ENCODE results near the gene VAMP2.
"Not testable (repeated sequence)": the region's sequence is repeated elsewhere in the genome, so short reads cannot be mapped to it uniquely, and the experiment has no call there.

VAMP2 gene

DNA sequence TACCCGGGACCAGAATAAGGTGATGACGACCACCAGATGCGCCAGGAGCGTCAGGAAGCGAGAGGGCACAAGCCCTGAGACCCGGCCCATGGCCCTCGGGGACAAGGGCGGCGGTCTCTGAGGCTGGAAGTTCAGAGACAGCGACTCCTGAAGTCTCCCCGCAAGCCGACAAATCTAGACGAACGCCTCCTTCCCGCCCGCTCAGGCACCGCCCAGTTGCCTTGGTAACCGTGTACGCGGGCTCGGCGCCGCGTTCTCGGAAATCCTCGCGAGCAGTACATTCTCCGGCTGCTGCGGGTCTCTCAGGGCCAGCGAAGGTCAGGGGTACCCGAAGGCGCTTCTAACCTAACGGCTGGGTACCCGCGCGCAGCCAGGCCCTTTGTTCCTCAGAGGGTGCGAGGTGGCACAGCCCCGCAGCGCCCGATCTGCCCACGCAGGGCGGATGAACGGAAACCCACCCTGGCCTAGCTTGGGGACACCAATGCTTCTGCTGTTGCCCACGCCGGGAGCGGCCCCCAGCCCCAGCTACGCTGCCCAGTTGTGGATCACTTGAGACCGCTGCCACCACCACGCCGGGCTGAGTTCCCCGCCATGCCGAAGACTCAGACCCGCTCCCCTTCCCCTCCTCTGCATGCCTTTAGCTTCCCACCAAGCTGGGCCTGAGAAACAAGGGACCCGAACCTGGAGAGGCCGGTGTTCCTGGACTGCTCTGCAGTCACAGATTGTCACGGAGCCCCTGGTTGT, 13.6 kb upstream of the VAMP2 start, which contains the start of gene TMEM107:
TMEM107 (minus strand) TSS at position 184 of the 744 bp plus-strand sequence; CDS start at position 90, 94 bp downstream.
- DNase-seq (ENCODE audit: low read depth in 2 of 2), result peak; percentile 56

DNA sequence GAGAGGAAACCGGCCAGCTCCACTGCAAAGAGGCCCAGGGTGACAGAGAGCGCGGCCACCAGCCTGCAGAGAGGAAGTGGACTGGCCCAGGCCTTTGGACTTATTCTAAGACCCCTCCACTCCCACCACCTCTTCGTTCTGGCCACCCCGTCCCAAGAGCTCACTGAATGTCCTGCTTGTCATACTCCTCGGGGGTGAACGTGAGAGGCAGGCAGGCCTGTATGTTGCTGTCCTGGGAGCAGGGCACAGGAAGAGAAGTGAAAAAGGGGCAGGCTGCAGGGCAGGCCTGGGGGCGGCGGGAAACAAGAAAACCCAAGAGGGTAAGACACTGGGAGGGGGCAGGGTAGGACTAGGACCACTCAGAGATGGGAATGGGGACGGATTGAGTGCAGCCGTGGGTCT, 13.0 kb upstream of the VAMP2 start:
- DNase-seq (ENCODE audit: low read depth in 2 of 2), result no peak

DNA sequence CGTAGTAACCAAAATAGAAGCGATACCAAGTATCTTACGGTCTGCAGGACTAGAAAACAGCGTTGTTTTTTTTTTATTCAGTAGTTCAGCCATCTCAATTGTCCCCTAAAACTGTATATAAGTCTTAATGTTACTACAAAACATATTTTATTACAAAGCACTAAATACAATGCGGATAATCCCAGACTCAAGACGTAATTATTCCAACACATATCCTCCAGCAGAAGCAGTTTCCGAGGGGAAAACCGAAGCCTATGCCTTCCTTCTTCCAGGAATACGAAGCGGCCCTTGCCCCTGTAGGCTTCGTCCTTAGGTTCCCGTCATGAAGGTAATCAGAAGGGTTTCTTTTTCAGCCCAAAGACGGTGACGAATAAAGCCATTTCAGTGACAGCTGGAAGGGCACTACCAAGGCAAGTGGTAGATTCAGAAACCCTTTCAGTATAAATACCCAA, 11.1 kb upstream of the VAMP2 start:
- DNase-seq (ENCODE audit: low read depth in 2 of 2), result no peak

DNA sequence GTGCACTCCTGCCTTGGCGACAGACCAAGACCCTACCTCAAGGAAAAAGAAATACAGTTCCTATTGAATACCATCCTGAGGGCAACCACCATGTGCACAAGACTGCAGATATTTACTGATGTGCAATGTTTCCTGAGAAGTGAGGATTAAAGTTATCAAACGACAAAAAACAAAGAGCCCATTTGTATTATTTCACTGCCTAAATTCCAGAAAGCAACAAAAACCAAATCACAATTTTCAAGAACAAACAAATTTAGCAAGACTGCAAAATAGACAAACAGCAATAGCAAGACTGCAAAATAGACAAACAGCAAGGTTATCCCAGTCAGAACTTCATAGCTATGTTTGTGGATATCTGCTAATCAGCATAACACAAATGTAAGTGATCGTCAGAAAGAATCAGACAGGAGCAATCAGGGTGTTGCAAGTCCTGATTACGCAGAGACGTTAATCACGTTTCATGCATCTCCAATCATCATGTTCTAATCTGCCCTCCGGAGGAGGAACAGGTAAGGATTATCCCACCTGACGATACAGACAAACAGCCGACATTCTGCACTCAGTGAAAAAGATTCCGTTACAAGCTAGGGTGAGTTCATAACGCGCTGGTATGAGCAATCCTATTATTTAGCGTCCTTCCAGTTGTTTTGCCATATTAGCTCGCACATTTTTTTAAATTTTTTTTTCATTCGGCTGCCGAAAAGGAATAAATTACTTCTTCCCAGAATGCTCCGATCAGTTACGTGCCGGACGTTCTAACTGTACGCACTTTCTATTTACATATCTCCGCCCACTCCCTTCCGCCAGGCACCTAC, 10.5 kb upstream of the VAMP2 start:
- DNase-seq (ENCODE audit: low read depth in 2 of 2), result peak; percentile 98

DNA sequence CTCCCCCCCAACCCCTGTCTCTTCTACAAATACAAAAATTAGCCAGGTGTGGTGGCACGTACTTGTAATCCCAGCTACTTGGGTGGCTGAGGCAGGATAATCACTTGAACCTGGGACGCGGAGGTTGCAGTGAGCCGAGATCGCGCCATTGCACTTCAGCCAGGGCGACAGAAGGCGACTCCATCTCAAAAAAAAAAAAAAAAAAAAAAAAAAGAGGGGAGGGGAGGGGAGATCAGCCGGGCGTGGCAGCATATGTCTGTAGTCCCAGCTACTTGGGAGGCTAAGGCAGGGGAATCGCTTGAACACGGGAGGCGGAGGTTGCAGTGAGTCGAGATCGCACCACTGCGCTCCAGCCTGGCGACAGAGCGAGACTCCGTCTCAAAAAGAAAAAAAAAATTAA, 7.4 kb upstream of the VAMP2 start:
- DNase-seq (ENCODE audit: low read depth in 2 of 2), result not testable (repeated sequence)

DNA sequence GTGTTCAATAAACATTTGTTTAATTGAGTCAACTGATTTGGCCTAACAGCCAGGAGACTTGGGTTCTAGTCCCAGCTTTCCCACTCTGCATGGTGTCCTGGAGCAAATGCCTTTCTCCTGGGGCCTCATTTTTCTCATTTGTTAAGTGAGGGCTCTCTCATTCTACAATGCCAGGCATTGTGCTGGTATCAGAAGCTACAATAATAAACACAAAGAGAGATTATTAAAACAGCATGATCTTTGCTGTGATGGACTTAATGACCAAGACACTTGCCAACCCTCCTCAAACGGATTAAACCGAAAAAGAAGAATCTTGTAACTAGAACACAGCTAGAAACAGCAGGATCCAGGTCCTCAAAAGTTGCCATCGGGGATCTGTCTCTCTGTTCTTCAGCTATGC, 4.8 kb upstream of the VAMP2 start:
- DNase-seq (ENCODE audit: low read depth in 2 of 2), result no peak

DNA sequence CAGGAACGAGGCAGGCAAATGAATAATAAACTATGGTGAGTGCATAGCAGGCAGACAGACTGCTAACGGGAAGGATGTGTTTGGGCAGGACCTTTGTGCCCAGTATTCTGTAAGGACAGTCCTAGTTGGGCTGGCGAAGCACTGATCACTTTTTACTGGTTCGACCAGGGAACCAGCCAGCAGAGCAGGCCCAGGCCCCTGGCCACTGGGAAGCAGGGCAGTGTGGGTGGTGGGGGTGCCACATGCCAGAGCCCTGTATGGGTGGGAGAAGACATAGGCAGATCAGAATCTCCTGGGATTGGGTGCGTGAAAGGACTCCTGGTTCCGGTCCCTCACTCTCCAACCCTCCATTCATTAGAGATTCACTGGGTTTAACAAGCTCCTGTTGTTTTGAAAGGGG, 4.0 kb upstream of the VAMP2 start:
- no peak for DNase-seq (ENCODE audit: low read depth in 2 of 2)

DNA sequence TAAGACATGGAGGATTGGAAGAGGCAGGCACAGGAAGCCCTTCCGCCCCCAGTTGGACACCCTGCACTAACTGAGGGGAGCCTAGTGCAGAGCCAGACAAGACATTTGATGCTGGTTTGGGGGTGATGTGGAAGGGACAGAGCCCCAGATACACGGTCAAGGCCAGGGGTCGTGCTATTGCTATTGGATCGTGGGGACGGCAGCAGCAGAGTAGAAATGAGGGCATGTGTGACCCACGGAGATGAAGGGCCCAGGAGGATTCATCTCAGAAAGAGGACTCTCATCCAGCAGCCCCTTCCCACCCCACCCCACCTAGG, 2.0 kb upstream of the VAMP2 start:
- no peak for DNase-seq (ENCODE audit: low read depth in 2 of 2)

DNA sequence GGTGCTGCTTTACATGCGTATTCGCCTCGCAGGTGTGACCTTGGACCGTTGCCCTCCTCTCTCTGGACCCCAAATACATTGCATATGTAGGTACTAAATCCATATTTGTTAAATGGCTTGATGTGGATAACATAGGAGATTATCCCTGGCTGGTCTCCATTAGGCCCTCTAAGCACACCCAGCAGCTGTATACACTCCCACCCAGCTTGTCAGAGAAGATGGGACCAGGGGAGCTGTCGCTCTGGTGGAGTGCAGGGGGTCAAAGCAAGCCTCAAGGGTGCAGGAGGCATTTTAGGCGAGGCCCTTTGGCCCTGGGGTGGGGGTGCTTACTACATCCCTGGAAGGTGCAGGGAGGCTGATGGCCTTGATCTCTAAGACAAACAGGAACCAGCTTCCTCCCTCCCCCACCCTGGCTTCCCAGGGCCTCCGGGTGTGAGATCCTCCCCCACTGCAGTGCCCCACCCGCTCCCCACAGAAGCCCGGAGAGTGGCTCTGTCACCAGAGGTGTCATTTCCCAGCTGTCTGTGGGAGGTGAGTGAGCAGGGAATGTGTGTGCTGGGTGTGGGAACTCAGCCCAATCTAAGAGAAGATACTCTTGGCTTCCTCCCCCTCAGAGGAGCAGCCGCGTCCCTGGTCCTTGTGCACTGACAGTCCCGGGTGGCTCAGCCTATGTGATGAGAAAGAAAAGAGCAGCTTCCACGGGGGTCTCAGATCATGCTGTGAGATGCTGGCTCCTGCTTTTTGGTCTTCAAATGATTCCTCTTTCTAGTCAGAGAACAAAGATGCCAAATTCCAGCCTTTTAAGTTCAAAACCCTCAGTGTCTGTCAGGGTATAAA, 1.4 kb upstream of the VAMP2 start:
- no peak for DNase-seq (ENCODE audit: low read depth in 2 of 2)

DNA sequence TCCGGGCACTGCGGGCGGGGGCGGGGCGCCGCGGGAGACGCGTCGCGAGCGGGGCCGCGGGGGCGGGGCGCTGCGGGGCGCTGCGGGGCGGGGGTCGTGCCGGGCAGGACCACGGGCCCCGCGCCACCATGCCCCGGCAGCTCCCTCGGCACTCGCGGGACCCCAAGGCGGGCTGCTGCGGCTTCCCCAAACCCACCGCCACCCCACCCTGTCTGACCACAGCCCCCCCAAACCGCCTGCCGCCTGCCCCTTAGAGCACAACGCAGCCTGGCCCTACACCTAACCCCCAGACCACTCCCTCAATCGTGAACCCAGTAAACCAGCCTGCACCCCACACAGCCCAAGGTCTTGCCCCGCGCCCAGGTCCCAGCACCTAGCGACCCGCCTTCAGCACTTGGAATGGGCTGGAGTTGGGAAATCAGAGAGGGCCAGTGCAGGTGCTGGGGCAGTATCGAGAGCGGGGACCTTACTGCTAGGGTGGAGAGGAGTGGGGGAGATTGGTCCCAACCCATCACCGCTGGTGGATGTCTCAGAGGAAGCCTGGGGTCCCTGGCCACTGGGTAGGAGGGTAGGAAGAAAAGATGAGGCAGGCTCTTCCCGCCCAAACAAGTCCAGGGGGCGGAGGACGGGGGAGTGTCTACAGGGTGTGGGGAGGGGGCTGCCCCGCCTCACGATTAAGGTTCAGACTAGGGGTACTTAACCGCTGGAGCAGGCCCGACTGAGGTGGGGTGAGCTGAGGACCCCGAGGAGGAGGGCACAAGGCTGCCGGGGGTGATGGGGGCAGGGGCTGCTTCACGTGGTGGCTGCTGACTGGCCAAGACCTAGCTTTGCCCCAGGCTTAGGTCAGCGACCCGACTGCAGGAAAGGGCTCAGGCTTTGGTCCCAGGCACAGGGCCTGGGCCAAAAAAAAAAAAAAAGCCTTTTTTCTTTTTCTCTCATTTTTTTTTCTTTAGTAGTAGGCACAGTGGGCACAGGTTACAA, 539 bp upstream of the VAMP2 start:
- no peak for DNase-seq (ENCODE audit: low read depth in 2 of 2)

DNA sequence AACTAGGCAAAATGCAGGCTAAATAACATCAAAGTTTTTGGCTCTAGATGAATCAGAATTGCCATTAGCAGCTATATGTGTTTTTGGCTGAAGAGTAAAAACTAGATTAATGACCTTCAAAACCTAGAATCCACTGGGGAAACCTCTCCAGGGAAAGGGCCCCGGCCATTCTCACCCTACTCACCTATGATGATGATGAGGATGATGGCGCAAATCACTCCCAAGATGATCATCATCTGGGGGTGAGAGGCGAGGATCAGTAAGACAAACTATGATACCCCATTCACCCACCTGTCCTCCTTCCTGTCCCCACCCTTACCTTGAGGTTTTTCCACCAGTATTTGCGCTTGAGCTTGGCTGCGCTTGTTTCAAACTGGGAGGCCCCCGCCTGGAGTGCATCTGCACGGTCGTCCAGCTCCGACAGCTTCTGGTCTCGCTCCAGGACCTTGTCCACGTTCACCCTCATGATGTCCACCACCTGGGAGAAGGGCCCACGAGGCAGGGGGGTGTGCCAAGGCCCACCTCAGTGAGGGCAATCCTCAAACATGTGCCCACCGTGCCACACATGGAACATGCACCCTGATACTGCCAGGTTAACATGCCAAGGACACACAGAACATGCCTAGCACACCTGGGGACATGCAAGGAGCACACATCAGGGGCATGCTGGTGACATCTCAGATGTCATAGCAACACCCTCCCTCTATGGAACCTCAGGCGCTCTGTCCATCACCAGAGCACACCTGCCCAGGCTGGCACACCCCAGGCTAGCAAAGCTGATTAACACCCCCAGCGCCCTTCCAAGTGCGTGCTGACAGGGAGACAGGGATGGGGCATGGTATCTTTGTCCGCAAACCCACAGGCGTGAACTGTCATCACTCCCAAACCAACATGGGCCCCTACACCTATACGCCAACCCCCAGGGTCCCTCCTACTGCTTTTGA, 1.2 kb downstream of the VAMP2 start:
- no peak for DNase-seq (ENCODE audit: low read depth in 2 of 2)

DNA sequence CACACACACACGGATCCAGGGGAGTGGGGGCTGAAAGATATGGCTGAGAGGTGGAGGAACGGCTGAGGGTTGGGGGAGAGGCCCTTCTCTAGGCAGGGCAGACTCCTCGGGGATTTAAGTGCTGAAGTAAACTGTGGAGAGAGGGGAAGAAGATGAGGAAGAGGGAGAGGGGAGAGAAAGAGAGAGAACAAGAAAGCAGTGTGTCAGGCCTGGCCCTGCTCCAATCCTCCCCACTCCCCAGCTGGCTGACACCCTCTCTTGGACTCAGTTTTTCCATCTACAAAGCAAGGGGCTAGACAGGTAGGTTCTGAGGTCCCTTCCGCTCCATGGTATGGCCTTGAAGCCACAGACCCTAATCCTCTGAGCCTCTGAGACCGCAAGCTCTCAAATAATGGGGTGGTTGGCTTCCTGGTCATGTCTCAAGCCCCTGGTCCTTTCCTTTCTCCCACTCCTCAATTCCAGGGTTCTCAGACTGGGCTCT, 2.0 kb downstream of the VAMP2 start:
- DNase-seq (ENCODE audit: low read depth in 2 of 2), result no peak

DNA sequence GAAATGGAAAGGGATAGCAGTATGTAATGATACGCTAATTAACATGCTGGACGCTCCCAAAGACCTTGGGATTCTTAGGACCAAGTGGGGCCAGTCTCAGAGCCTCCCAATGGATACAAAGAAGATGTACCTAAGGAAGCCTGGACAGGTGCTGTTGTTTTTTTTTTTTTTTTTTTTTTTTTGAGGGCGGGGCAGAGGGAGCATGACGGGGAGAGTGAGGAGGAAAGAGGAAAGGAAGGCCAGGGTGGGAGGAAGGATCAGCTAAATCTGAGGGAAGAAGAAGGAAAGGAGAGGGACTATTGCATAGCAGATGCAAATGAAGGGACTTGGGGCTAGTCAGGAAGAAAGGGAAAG, 2.5 kb downstream of the VAMP2 start:
- no peak for DNase-seq (ENCODE audit: low read depth in 2 of 2)

DNA sequence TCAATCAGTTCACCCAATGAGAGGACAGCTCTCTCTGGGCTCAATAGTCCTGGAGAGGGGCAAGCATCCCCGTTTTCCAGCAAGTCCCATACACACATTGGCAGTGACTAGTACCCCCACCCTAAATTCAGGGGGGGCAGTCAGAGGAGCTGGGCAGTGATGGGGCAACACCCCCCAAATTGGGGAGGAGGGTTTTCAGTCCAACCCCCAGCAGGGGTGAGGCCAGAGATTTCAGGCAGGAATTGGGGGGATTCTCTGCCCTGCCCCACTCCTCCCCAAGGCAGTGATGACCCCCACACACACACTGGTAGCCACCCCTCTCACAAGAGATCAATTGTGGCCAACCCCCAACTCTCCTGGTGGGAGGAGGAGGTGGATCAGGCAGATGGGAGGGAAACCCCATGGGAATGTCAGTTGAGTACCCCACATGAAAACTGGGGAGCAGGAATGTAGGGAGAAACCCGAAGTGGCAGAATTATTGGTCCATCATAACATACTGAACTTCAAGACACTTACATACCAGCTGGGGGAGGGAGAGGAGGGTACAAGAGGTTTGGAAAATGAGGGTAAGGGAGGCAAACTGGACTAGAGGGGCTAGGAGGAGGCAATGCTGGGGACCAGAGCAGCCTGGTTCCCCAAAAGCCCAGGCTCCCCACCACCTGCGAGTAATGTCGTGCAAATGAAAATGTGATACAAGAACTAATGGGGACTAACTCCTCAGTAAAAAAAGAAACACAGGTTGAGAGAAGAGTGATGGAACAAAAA, 3.1 kb downstream of the VAMP2 start:
- DNase-seq (ENCODE audit: low read depth in 2 of 2), result no peak

DNA sequence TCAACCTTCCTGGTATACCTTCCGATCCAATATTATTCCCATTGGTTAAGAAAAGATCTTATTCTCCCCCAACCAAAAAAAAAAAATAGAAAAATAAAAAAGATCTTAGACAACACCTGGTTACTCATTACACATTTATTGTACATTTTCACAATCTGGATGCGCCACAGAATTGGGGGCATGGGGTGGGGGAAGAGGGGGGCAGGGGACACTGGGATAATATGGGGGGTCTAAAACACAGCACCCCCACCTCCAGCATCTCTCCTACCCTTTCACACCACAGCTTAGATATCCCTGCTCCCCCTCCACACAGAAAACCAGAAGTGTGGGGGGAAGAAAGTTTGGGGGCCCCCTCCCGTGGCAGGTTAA, 3.7 kb downstream of the VAMP2 start:
- DNase-seq (ENCODE audit: low read depth in 2 of 2), result no peak

DNA sequence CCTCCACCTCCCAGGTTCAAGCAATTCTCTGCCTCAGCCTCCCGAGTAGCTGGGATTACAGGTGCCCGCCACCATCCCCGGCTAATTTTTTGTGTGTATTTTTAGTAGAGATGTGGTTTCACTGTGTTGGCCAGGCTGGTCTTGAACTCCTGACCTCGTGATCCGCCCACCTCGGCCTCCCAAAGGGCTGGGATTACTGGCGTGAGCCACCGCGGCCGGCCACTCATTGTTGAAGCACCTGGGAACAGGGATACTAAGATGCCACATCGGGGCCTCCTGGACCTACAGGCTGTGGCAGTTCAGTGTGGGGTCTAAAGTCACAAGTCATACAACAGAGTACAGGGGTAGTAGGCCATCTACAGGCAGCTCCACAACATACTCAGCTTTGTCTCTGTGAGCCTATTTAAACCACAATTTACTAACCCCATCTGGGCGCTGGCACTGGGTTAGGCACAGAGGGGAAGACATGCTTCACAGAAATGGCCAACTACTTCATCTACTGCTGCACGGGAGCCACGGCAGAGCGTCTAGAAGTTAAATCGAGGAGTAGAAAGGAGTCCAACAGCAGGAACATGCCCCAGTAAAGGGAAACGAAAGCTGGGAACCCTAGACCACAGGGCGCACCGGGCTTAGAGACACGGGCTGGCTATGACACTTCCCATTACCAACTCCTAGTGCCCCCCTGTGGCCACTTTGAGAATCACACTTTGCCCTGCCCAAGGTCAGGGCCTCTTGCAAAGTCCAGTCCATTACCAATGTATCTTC, 4.3 kb downstream of the VAMP2 start:
- DNase-seq (ENCODE audit: low read depth in 2 of 2), result peak; percentile 54 to 55

DNA sequence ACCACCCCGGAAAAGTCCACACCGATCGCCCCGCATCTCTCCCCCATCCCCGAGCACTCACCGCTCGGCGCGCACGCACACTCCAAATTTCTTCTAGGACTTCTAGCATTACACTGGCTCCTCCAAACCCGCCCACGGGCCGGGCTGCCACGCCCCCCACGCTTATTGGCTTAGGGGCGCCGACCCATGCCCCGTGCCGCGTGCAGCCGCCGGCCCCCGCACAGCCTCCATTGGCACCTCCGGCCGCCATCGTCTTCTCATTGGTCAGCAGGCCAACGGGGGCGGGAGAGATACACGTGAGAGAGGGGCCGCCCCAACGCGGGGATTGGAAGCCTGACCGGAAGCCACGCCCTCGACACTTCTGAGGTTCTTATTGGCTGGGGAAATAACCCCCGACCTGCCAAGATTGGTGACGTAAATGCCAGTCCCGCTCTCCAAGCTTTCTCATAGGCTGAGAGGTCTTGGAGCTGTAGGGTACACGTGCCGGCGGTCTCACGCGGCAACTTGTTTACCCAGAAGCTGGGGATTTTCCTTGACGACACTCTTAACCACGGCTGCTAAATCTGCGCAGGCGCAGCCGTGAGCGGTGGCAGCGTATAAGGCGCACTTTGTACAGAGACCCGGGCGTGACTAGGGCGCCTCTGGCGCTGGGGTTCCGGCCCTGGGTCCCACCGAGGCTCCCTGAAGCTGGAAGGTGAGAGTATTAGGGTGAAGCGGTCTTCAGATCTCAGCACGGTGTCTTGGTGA, 6.3 kb downstream of the VAMP2 start:
- peak; percentile 100 for DNase-seq (ENCODE audit: low read depth in 2 of 2)

DNA sequence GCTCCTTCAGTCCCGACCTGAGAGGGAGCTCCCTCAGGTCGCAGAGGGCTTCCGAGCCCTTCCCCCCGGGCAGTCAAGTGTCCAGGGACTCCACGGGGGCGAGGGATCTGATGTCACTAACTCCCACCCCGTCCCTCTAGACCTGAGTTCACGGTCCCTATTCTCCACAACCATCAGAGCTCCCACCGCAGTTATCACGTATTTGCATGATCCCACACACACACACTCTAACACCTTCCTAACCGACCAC, 6.8 kb downstream of the VAMP2 start:
- no peak for DNase-seq (ENCODE audit: low read depth in 2 of 2)
